ENCODE results near the gene CTNNBIP1. TPM values are rescaled to one million over a fixed set of nuclear protein-coding genes. Genes with fewer than 3 reads are reported as not detected.

Gene CTNNBIP1
- total and polyA plus RNA-seq, 2 of the 8 experiments (the other 6 are each of a cell fraction or from before 2014, with no cell fraction given) = 40.9 to 46.6 TPM

DNA sequence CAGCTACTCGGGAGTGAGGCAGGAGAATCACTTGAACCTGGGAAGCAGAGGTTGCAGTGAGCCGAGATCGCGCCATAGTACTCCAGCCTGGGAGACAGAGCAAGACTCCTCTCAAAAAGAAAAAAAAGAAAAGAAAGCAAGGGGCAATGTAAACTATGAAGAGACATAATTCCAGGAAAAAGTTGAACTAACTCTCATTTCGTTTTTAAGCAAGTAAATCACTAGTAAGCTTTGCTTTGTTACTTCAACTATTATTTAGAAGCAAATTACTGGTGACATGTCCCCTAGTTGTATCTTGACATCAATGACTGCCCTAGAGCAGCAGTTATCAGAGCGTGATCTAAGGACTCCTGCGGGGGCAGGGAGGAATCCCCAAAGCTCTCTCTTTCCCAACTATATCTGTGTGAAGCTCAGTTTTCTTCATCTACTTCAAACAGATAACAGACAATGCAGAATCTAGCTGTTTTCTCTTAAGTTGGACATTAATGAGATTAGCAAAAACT lies 105.0 kb downstream of the CTNNBIP1 start:
- H4K20me1 ChIP-seq (replicated peaks in 1 of 2; ENCODE audit: control insufficient read depth in 1 of 2, insufficient read depth in 2 of 2, low read length in 2 of 2) = peaks cover 14 to 20% of the 10 kb centered on the region in 2 experiments
- WGBS, 2 experiments (ENCODE audit: extremely low coverage in 1 of 2, insufficient coverage in 1 of 2, insufficient read length in 1 of 2, insufficient replicate concordance in 2 of 2, low coverage in 1 of 2, low lambda C conversion rate in 2 of 2, missing lambda C conversion rate in 1 of 2) = 89% methylated on average over 7 of the region's 7 CpGs; no CpG with 5 or more reads in 1 of the 2 experiments
- no peak overlapping the region for H3K27ac ChIP-seq (ENCODE audit: low read depth, low read length)
- no peak overlapping the region for H3K9ac ChIP-seq (replicated peaks in 1 of 4; ENCODE audit: extremely low read depth in 1 of 4, low read depth in 3 of 4, low read length in 3 of 4)
- H2BK5ac ChIP-seq (ENCODE audit: low read depth, low read length) = no peak overlapping the region
- H3K79me2 ChIP-seq (ENCODE audit: control insufficient read depth in 1 of 2, insufficient read depth in 2 of 2, low read length in 2 of 2) = peaks cover 10 to 88% of the 10 kb centered on the region in 2 experiments
- no peak overlapping the region for H3K4me2 ChIP-seq (ENCODE audit: insufficient read depth in 1 of 2, low read depth in 2 of 2, low read length in 2 of 2)
- no peak overlapping the region for H2BK120ac ChIP-seq (replicated peaks; ENCODE audit: low read depth, low read length)
- no peak overlapping the region for H2BK20ac ChIP-seq (ENCODE audit: low read length)
- no peak overlapping the region for H2BK15ac ChIP-seq (ENCODE audit: low read length)
- H2AFZ ChIP-seq (ENCODE audit: low read length) = no peak overlapping the region
- no peak overlapping the region for H2BK12ac ChIP-seq (ENCODE audit: low read depth, low read length)
- H3K36me3 ChIP-seq (ENCODE audit: control insufficient read depth in 2 of 4, insufficient read depth in 4 of 4, low read length in 3 of 4) = no peaks in the 10 kb centered on the region
- no peak for FAIRE-seq
- DNase-seq (ENCODE audit: low read depth in 1 of 2, low spot score in 2 of 2) = no peak
- H3K56ac ChIP-seq (replicated peaks; ENCODE audit: insufficient read length, low read depth, low read length) = no peak overlapping the region
- no peak overlapping the region for H4K8ac ChIP-seq (ENCODE audit: extremely low read depth, insufficient read depth, low read length)
- H3K9me3 ChIP-seq (ENCODE audit: insufficient read depth in 2 of 2, low read depth in 1 of 2, low read length in 1 of 2) = no peaks in the 10 kb centered on the region
- POLR2A ChIA-PET (ENCODE audit: partially characterized antibody) = interaction anchor here (0.9 to 1.6 kb wide), 2 partner anchors 13 to 126 kb away, joined by 3 read pairs; no protein-coding TSS in a partner anchor
- H4K91ac ChIP-seq (replicated peaks; ENCODE audit: insufficient read length, low read length) = no peak overlapping the region
- no peak overlapping the region for H2AK5ac ChIP-seq (ENCODE audit: low read depth, low read length)
- H3K27me3 ChIP-seq (replicated peaks in 1 of 4; ENCODE audit: control insufficient read depth in 3 of 4, extremely low read depth in 1 of 4, insufficient read depth in 3 of 4, low read length in 3 of 4) = no peaks in the 10 kb centered on the region
- no peak overlapping the region for H3K18ac ChIP-seq (ENCODE audit: extremely low read depth, low read length)
- no peak overlapping the region for H3K14ac ChIP-seq (ENCODE audit: insufficient read length)
- H3K4ac ChIP-seq (replicated peaks; ENCODE audit: insufficient read length, low read depth, low read length) = no peak overlapping the region
- CTCF ChIA-PET (ENCODE audit: partially characterized antibody) = interaction anchor here (0.9 to 4.0 kb wide), 8 partner anchors 12 to 83 kb away, joined by 3 to 22 read pairs (median 4); no protein-coding TSS in a partner anchor
- no peak overlapping the region for H3K23ac ChIP-seq (ENCODE audit: insufficient read length)
- H3K23me2 ChIP-seq (ENCODE audit: low read depth, low read length) = no peaks in the 10 kb centered on the region
- H3K4me1 ChIP-seq (replicated peaks in 1 of 4; ENCODE audit: control insufficient read depth in 3 of 4, insufficient read depth in 4 of 4, low read length in 3 of 4) = peaks cover 0 to 7% (median 4%) of the 10 kb centered on the region in 4 experiments; a peak in 4 of 7 replicates
- peaks cover 9% of the 10 kb centered on the region for H3K79me1 ChIP-seq (ENCODE audit: low read depth, low read length)
- no peak overlapping the region for H3K4me3 ChIP-seq (ENCODE audit: extremely low read depth in 1 of 4, insufficient read depth in 2 of 4, low read depth in 3 of 4, low read length in 4 of 4)
- H4K5ac ChIP-seq (ENCODE audit: insufficient read length, low read depth, low read length) = no peak overlapping the region
- TF ChIP-seq CBX8 (IDR thresholded peaks at IDR 0.05; ENCODE audit: borderline replicate concordance, low read depth, low read length) = no peak
- TF ChIP-seq SP1 (IDR thresholded peaks at IDR 0.05; ENCODE audit: low read depth, low read length) = no peak
- TF ChIP-seq, protein P1, sequence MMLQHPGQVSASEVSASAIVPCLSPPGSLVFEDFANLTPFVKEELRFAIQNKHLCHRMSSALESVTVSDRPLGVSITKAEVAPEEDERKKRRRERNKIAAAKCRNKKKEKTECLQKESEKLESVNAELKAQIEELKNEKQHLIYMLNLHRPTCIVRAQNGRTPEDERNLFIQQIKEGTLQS (IDR thresholded peaks at IDR 0.05; ENCODE audit: insufficient read depth, low read depth, low read length) = no peak
- TF ChIP-seq RXRA (IDR thresholded peaks at IDR 0.05; ENCODE audit: insufficient read depth, low read depth, low read length) = no peak
- no peak for TF ChIP-seq EGR1 (IDR thresholded peaks at IDR 0.05; ENCODE audit: borderline replicate concordance, low read depth, low read length)
- no peak for TF ChIP-seq CREB1 (IDR thresholded peaks at IDR 0.05)
- no peak for TF ChIP-seq POU5F1 (IDR thresholded peaks at IDR 0.05; ENCODE audit: low read depth, low read length)
- TF ChIP-seq SRF (IDR thresholded peaks at IDR 0.05; ENCODE audit: low read depth, low read length) = no peak
- TF ChIP-seq TAF7 (optimal IDR thresholded peaks at IDR 0.05; ENCODE audit: borderline replicate concordance, low read depth, low read length) = no peak
- no peak for TF ChIP-seq MAFK (IDR thresholded peaks at IDR 0.05; ENCODE audit: low read depth, low read length)
- no peak for TF ChIP-seq CTBP2 (IDR thresholded peaks at IDR 0.05; ENCODE audit: borderline replicate concordance, insufficient read depth, insufficient read length, low read length)
- no peak for TF ChIP-seq SP4 (IDR thresholded peaks at IDR 0.05; ENCODE audit: low read length)
- no peak for TF ChIP-seq HDAC2 (IDR thresholded peaks at IDR 0.05; ENCODE audit: borderline replicate concordance in 1 of 2, low read depth in 2 of 2, low read length in 2 of 2)
- no peak for TF ChIP-seq HDAC6 (IDR thresholded peaks at IDR 0.05; ENCODE audit: low read depth, low read length)
